Progenitor cell of endocrine pancreas (in vitro differentiated cells): Measurements from ENCODE around the gene IRS2. TPM values are rescaled to one million over a fixed set of nuclear protein-coding genes. Genes with fewer than 3 reads are reported as not detected.
A peak's percentile ranks its signal among the peaks of the same experiment; 100 is the strongest.

Experiments
- DNase-seq: peaks from one replicate; pipeline ENCODE4 v3.0.0; 2021; ENCODE audit warnings: low spot score; ENCODE audit not compliant: unreplicated experiment
- H3K27ac Mint-ChIP-seq: 2 replicates; pipeline ENCODE4 v1.8.0; 2021; ENCODE audit warnings: mild to moderate bottlenecking, moderate library complexity, mixed read lengths
- H3K27me3 Mint-ChIP-seq: 2 replicates; pipeline ENCODE4 v1.8.0; 2021; ENCODE audit warnings: mixed read lengths
- H3K36me3 Mint-ChIP-seq: 2 replicates; pipeline ENCODE4 v1.8.0; 2022; ENCODE audit warnings: mixed read lengths; ENCODE audit not compliant: insufficient read depth
- H3K4me1 Mint-ChIP-seq: 2 replicates; pipeline ENCODE4 v1.8.0; 2021; ENCODE audit warnings: low read depth, mixed read lengths
- H3K4me3 Mint-ChIP-seq: 2 replicates; pipeline ENCODE4 v1.8.0; 2021; ENCODE audit warnings: low read depth, mild to moderate bottlenecking, moderate library complexity, mixed read lengths
- H3K9me3 Mint-ChIP-seq: 2 replicates; pipeline ENCODE4 v1.8.0; 2021; ENCODE audit warnings: low read depth, mixed read lengths
- total RNA-seq: library from RNA; stranded (reverse); gene quantifications from 2 replicates; pipeline ENCODE4 v1.2.1, GENCODE V29; 2021
- TF ChIP-seq, protein P1 (sequence below): fragments of 200-600 bp; sonication (generic); IDR thresholded peaks from one replicate; pipeline ENCODE4 v1.5.0; 2021; ENCODE audit warnings: antibody characterized with exemption, mild to moderate bottlenecking; ENCODE audit not compliant: unreplicated experiment

IRS2 gene
- total RNA-seq, 1 donor from 2014 or later, result 11.9 TPM

GRCh38 chr13:109782066-109782822, 4.1 kb downstream of the IRS2 start:
- no peak overlapping the region for H3K27ac Mint-ChIP-seq
- H3K4me1 Mint-ChIP-seq, result peaks cover 39% of the 10 kb centered on the region
- DNase-seq, result no peak
- TF ChIP-seq, protein P1, sequence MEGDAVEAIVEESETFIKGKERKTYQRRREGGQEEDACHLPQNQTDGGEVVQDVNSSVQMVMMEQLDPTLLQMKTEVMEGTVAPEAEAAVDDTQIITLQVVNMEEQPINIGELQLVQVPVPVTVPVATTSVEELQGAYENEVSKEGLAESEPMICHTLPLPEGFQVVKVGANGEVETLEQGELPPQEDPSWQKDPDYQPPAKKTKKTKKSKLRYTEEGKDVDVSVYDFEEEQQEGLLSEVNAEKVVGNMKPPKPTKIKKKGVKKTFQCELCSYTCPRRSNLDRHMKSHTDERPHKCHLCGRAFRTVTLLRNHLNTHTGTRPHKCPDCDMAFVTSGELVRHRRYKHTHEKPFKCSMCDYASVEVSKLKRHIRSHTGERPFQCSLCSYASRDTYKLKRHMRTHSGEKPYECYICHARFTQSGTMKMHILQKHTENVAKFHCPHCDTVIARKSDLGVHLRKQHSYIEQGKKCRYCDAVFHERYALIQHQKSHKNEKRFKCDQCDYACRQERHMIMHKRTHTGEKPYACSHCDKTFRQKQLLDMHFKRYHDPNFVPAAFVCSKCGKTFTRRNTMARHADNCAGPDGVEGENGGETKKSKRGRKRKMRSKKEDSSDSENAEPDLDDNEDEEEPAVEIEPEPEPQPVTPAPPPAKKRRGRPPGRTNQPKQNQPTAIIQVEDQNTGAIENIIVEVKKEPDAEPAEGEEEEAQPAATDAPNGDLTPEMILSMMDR, result no peak
- no peaks in the 10 kb centered on the region for H3K9me3 Mint-ChIP-seq
- H3K36me3 Mint-ChIP-seq, result peaks cover 11% of the 10 kb centered on the region
- no peak overlapping the region for H3K4me3 Mint-ChIP-seq
- H3K27me3 Mint-ChIP-seq, result no peaks in the 10 kb centered on the region

- DNase-seq, result no peak
- Mint-ChIP-seq H3K4me1 (peaks cover 45% of the 10 kb centered on the region), H3K36me3 (peaks cover 11% of the 10 kb centered on the region), H3K4me3 (peak overlapping the region; percentile 65), H3K9me3 (no peaks in the 10 kb centered on the region), H3K27me3 (no peaks in the 10 kb centered on the region), H3K27ac (peak overlapping the region; percentile 27)
- TF ChIP-seq, protein P1, result no peak
Measured at GRCh38 chr13:109781384-109782065, 4.9 kb downstream of the IRS2 start.

GRCh38 chr13:109780845-109781383, 5.5 kb downstream of the IRS2 start:
- no peaks in the 10 kb centered on the region for H3K9me3 Mint-ChIP-seq
- peak overlapping the region; percentile 65 for H3K4me3 Mint-ChIP-seq
- TF ChIP-seq, protein P1, result no peak
- H3K27ac Mint-ChIP-seq, result peak overlapping the region; percentile 42
- no peak for DNase-seq
- peaks cover 11% of the 10 kb centered on the region for H3K36me3 Mint-ChIP-seq
- H3K27me3 Mint-ChIP-seq, result no peaks in the 10 kb centered on the region
- peaks cover 45% of the 10 kb centered on the region for H3K4me1 Mint-ChIP-seq

DNA sequence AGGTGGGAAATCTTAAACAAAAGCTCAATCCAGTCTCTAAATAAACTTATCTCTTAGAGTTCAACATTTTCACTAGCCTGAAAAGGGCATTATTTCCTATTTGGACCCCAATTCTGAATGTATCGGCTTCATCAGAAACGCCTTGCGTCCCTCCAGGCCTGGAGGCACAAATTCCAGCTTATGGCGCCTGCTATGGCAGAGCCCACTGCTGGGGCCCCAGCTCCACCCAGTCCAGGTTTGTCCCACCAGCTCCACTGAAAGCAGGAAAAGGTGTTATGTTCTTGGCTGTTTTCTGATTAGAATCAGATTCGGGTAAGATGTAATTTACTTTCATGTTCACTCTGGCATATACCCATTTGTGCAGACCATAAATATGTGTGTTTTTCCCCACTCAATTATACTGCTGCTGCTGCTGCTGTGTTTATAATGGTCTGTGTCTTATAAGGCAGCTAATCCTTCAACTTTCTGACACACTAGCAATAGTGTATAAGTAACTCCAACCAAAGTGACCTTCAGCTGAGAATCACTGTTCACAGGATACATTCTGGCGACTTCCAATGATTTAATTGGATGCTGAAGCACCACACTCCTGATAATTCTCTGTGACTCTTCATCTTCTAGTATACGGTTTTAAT, 6.4 kb downstream of the IRS2 start:
- peaks cover 45% of the 10 kb centered on the region for H3K4me1 Mint-ChIP-seq
- no peak for DNase-seq
- H3K36me3 Mint-ChIP-seq, result peaks cover 11% of the 10 kb centered on the region
- no peaks in the 10 kb centered on the region for H3K27me3 Mint-ChIP-seq
- H3K9me3 Mint-ChIP-seq, result no peaks in the 10 kb centered on the region
- H3K27ac Mint-ChIP-seq, result no peak overlapping the region
- TF ChIP-seq, protein P1, result no peak
- peak overlapping the region; percentile 42 for H3K4me3 Mint-ChIP-seq

GRCh38 chr13:109779074-109779473, 7.3 kb downstream of the IRS2 start:
- no peak overlapping the region for H3K27ac Mint-ChIP-seq
- H3K4me3 Mint-ChIP-seq, result peak overlapping the region; percentile 2
- peaks cover 44% of the 10 kb centered on the region for H3K4me1 Mint-ChIP-seq
- TF ChIP-seq, protein P1, result no peak
- peaks cover 1% of the 10 kb centered on the region for H3K9me3 Mint-ChIP-seq
- DNase-seq, result no peak
- peaks cover 10% of the 10 kb centered on the region for H3K36me3 Mint-ChIP-seq
- no peaks in the 10 kb centered on the region for H3K27me3 Mint-ChIP-seq
